Anterior cingulate cortex (tissue), 58 donors: ENCODE measurements around the gene NMNAT2.
"Not testable (repeated sequence)": the region's sequence is repeated elsewhere in the genome, so short reads cannot be mapped to it uniquely, and the experiment has no call there.

ENCODE experiments used
- DNase-seq, 58 donors: peaks; one replicate each; lab custom pipeline; 2025; lab: John Stamatoyannopoulos, UW

Gene NMNAT2

GRCh38 chr1:183417772-183418491, at the start of gene NMNAT2:
TSS of gene NMNAT2 (minus strand) at chr1:183418380. CDS start at chr1:183418267, 113 bp downstream.
- peak in 54 of 58 donors; percentile 3 to 83 (median 49) for DNase-seq

GRCh38 chr1:183467687-183468086, 49.5 kb upstream of the NMNAT2 start:
- no peak for DNase-seq

- DNase-seq, result no peak
These were observed 48.6 kb upstream of the NMNAT2 start for GRCh38 chr1:183466781-183467180.

- DNase-seq, result no peak
These were observed 45.4 kb upstream of the NMNAT2 start for GRCh38 chr1:183463566-183463965.

- no peak for DNase-seq
These were observed 43.2 kb upstream of the NMNAT2 start for GRCh38 chr1:183461350-183461749.

GRCh38 chr1:183460596-183460995, 42.4 kb upstream of the NMNAT2 start:
- no peak for DNase-seq

- DNase-seq, result no peak
These were observed 39.3 kb upstream of the NMNAT2 start for GRCh38 chr1:183457449-183457848.

GRCh38 chr1:183456826-183457225, 38.6 kb upstream of the NMNAT2 start:
- no peak for DNase-seq

GRCh38 chr1:183454377-183454776, 36.2 kb upstream of the NMNAT2 start:
- DNase-seq, result no peak

- no peak for DNase-seq
These were observed 31.9 kb upstream of the NMNAT2 start for GRCh38 chr1:183450093-183450492.

GRCh38 chr1:183449223-183449770, 31.1 kb upstream of the NMNAT2 start:
- no peak for DNase-seq

- DNase-seq, result no peak
These were observed 26.1 kb upstream of the NMNAT2 start for GRCh38 chr1:183444243-183444642.

GRCh38 chr1:183443466-183443865, 25.3 kb upstream of the NMNAT2 start:
- DNase-seq, result no peak

GRCh38 chr1:183443011-183443410, 24.8 kb upstream of the NMNAT2 start:
- DNase-seq, result peak in 1 of 58 donors; percentile 29

GRCh38 chr1:183438060-183438459, 19.9 kb upstream of the NMNAT2 start:
- no peak for DNase-seq

GRCh38 chr1:183435497-183435896, 17.3 kb upstream of the NMNAT2 start:
- DNase-seq, result no peak

GRCh38 chr1:183433703-183434102, 15.5 kb upstream of the NMNAT2 start:
- no peak for DNase-seq

GRCh38 chr1:183432548-183432875, 14.3 kb upstream of the NMNAT2 start:
- no peak for DNase-seq

- DNase-seq, result no peak
These were observed 13.8 kb upstream of the NMNAT2 start for GRCh38 chr1:183431840-183432547.

- DNase-seq, result not testable (repeated sequence)
These were observed 9.4 kb upstream of the NMNAT2 start for GRCh38 chr1:183427591-183427990.

- DNase-seq, result no peak
These were observed 6.5 kb upstream of the NMNAT2 start for GRCh38 chr1:183424691-183425090.

GRCh38 chr1:183423541-183423940, 5.4 kb upstream of the NMNAT2 start:
- DNase-seq, result no peak
